GM18520 (cell line): ENCODE results near the gene USP25.
"Not testable (repeated sequence)": the region's sequence is repeated elsewhere in the genome, so short reads cannot be mapped to it uniquely, and the experiment has no call there.

ENCODE experiments used
- ATAC-seq: cut with Tn5 transposase; IDR thresholded peaks from one replicate; pipeline ENCODE4 v1.9.1; 2021; ENCODE audit not compliant: unreplicated experiment

Gene USP25

DNA sequence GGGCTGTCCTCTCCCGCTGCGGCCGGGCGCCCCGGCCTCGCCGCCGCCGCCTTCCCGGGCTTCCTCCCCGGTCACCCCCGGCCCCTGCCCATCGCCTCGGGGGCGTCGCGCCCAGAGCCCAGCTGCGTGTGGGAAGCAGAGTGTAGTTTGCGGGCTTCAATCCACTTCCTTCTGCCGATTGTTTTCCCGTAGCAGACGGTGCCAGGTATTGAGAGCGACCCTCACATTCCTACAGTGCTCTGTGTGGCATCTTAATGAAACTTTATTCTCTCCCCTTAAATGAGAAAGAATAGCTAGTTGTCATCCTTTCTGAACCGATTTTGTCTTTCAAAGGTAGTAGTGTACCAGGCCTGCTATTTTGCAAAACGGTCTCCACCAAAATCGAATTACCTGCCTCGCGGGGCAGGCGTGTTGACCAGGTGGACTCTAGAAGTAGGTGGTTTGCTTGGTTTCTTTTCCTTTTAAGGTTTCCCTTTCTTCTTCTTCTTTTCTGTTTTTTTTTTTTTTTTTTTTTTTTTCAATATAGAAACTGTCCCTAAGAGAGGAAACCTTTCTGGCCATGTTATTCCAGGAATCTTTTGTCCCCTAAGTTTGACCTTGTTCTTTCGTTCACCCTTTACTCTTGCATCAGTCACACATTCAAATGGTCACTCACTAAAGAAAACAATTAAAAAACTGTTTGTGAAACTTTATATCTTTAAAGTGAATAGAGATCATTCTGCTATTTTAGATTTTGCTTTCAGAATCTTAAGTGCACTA lies 881 bp downstream of the USP25 start:
- ATAC-seq = no peak

GRCh38 chr21:15731243-15731613 lies 1.4 kb downstream of the USP25 start:
- ATAC-seq = no peak

DNA sequence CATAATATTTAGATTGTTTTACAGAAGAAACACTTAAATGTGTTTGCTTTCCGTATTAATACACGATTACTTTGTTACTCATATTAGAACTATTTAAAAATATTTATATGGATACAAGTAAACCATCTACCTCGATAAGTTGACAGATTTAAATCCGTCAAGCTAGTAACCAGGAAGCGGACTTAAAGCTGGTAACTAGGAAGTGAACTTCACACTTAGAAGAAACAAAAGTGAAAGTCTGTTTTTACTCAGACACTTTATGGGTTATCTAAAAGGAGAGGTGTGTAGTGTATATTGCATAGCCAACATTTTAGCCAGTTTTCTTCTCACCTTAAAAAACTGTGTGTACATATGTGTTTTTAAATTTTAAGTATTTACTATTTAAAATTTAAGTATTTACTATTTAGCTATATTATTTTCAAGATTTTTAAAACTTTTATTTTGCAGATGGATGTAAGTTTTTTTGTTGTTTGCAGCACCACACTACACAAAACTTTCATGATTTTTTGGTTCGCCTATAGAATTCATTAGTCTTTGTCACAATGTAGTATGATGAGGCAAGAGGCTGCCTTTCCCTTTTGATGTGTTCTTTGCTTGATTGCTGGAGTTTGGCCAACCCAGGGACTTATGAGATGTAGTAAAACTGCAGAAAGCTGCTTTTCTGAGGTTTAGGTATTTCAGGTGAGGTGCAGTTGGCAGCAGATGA lies 2.7 kb downstream of the USP25 start:
- peak; percentile 51 for ATAC-seq

GRCh38 chr21:15732996-15733329 lies 3.2 kb downstream of the USP25 start:
- ATAC-seq = no peak

DNA sequence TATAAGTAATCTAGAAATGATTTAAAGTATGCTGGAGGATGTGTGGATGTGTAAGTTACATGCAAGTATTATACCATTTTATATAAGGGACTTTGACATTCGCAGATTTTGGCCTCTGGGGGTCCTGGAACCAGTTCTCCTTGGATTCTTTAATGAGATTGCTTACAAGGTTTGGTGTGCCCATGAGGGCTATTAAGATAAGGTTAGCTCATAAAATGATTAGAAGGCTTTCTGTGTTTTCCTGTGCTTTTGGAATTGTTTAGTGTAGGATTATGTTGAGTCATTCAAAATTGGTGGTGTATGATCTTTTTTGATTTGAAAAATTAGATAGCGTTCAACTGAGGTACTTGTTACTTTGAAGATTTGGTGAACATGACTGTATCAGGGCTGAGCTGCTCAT lies 5.6 kb downstream of the USP25 start:
- no peak for ATAC-seq

- not testable (repeated sequence) for ATAC-seq
Measured at GRCh38 chr21:15735931-15736330, 6.1 kb downstream of the USP25 start.

DNA sequence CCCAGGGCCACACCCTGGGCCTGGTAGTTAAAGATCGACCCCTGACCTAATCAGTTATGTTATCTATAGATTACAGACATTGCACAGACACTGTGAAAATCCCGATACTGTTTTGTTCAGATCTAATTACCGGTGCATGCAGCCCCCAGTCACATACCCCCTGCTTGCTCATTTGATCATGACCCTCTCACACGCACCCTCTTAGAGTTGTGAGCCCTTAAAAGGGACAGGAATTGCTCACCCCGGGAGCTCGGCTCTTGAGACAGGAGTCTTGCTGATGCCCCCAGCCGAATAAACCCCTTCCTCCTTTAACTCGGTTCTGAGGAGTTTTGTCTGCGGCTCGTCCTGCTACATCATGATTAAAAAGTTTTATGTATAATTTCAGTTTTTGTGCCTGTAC lies 9.0 kb downstream of the USP25 start:
- not testable (repeated sequence) for ATAC-seq

DNA sequence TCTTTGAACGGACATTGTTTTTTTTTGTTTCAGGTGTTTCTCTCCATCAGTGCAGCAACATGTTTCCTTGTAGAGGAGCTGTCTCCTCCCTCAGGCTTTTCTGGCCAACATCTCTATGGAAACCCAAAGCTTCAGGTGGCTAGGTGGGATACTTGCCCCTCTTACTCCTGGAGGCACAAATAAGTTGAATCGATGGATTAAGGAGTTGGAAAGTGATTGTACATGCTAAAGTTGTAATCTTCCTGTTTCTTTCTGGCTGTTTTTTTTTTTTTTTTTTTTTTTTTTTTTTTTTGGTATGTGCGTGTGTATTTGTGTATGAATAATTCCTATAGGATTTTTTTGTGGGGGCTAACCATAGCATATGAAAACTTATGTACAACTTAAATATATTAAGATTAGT lies 10.6 kb downstream of the USP25 start:
- ATAC-seq = no peak

GRCh38 chr21:15741510-15741909 lies 11.7 kb downstream of the USP25 start:
- no peak for ATAC-seq

DNA sequence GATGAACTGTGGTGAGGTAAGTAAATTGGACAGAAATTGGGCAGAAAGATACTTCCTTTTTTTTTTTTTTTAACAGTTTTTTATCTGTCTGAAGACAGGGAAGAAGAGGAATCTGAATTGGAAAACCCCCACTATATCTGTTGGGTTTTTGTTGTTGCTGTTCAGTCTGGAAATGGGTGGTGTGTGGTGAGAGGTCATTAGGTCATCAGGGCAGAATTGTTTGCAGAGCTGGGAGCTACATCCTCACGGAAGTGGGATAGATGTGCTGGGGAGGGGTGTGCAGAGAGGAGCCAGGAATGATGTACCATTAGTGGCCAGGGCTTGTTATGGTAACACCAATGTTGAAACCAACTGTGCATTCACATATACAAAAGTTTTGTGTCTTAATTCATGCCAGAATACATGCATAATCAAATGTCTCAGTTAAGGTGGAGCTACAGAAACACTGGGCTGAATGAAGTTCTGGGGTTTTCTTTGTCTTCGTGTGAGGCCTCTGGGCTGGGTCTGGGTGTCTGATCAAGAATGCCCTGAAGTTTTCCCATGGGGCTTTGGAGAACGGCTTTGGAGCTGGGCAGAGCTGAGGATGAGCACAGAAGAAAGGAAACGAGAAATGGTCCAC lies 12.4 kb downstream of the USP25 start:
- no peak for ATAC-seq

DNA sequence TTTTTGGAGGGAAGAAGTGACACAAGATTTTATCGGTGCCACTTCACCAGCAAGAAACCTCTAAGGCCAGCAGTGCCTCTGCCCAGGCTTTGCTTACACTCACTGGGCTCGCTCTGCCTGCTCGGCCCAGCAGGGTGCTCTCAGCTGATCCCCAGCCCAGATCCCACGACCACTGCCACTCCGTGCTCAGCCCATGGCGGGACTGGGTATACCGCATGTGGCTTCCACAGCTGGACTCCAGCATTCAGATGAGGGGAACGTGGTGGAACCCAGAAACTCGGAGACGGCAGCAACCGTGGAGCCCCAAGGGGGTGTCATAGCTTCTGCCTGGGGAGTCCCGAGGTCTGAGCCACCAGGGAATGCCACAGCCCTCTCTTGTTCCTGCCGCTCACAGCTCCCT lies 12.9 kb downstream of the USP25 start:
- no peak for ATAC-seq

DNA sequence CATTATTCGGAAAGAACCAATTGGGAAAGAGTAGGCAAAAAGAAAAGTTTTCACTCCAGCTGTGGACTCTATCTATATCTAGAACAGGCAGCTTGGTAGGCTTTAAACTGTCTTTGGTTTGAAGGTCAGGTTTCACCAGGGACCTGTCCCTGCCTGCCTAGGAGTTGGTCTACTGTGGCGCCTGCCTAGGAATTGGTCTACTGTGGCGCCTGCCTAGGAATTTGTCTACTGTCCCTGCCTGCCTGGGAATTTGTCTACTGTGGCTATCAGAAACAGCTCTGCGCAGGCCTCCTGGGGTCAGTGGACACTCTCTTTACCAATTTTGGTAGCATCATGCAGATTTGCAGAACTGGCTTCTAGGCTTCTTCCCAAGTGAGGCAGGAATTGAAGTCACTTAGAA lies 13.8 kb downstream of the USP25 start:
- no peak for ATAC-seq

DNA sequence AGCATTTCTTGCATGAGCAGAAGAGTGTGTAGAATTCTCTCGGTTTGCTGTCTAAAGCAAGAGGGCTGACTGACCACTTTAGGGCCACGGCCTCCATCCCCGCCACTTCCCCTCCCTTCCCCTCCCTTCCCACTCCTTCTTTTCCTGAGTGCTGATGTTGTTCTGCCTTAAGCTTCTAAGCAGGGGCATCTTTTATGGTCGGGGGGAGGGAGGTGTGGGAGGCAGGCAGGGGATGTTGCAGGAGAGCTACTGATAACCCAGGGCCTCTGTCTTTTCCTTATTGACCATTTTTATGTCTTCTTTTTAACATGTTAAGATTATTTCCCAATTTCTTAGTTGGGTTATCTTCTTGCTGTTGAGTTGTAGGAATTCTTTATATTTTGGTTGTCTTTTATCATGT lies 15.1 kb downstream of the USP25 start:
- no peak for ATAC-seq

- no peak for ATAC-seq
Measured at GRCh38 chr21:15748586-15748985, 18.8 kb downstream of the USP25 start.

- no peak for ATAC-seq
Measured at GRCh38 chr21:15749082-15749860, 19.5 kb downstream of the USP25 start.

GRCh38 chr21:15749861-15750159 lies 20.0 kb downstream of the USP25 start:
- ATAC-seq = no peak

DNA sequence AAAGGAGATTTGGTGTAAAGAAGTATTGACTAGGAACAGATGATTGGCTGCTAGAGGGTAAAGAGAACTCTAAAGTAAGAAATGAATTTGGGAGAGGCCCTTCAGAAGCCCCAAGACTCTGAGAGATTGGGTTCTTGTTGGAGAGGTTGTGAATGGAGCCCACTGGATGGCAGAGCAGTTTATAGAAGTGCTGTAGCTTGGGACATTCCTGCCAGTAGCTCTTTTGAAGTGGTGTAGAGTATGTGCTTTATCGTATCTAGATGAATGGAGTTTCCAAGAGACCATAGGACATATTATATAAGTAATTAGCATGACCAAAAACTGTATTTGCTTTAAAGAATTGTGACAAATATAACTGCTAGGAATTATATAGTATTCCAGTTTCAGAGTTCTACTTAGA lies 21.3 kb downstream of the USP25 start:
- no peak for ATAC-seq

GRCh38 chr21:15751546-15751945 lies 21.8 kb downstream of the USP25 start:
- no peak for ATAC-seq

GRCh38 chr21:15752763-15753407 lies 23.1 kb downstream of the USP25 start:
- no peak for ATAC-seq

DNA sequence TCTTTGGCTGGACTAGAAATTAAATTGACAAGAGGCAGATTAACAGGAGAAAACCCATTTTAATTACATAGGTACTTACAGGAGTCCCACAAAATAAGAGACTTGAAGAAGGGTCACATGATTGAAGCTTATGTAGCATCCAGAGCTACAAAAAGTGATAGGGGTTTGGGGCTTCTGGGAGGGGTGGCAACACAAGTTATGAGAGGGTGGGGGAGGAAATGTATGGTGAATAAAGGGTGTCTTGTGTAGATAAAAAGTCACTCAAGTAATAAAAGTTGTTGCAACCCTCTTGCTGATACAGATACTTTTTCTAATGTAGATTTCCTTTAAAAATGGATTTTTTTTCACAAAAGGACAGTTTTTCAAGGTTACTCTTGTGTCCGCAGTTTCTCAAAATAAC lies 24.0 kb downstream of the USP25 start:
- no peak for ATAC-seq

GRCh38 chr21:15754640-15755039 lies 24.9 kb downstream of the USP25 start:
- no peak for ATAC-seq
